ENCODE results near the gene ZNF391.
"Not testable (repeated sequence)": the region's sequence is repeated elsewhere in the genome, so short reads cannot be mapped to it uniquely, and the experiment has no call there.

ZNF391 gene

DNA sequence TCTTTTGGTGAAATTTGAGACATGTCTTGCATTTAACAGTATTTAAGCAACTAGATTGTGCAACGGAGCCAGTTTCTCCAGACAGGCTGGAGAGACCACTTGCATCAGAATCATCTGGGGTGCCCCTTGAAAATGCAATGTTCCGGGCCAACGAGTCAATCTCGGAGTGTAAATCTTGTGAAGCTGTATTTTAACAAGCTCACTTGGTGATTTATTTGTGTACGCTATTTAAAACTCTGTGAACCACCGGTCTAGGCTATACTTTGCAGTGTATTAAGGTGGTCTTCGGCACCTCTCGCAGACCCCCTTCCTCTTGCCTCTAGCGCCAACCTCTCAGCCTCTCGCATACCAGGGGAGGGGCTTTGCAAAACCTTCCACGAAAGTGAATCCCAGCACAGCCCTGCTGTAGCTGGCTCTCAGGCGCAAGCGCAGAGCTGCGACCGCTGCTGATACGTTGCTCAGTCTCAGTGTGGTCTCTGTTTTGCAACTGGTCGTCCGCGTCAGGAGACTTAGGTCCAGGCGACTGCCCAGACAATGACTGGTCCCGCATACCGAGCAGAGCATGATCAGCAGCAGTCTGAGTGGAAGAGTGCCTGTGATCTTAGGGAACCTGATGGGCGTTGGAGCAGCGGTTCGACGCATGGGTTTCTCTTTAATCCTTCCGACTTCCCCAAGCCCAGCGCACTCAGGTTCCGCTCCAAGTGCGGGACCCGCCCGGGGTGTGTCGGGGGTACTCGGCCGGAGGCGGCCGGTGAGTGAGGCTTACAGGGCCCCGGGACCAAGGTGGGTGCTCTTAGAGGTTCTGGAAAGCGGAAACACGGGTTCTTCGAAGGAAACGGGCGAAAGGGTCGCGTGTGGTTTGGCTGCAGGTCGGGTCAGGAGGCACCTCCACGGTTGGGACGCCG lies at the start of gene ZNF391:
Gene ZNF391 (plus strand): TSS at position 467 of the 905 bp plus-strand sequence. CDS start 11,612 bp downstream, outside the sequence.
- DNase-seq, result peak; percentile 22

DNA sequence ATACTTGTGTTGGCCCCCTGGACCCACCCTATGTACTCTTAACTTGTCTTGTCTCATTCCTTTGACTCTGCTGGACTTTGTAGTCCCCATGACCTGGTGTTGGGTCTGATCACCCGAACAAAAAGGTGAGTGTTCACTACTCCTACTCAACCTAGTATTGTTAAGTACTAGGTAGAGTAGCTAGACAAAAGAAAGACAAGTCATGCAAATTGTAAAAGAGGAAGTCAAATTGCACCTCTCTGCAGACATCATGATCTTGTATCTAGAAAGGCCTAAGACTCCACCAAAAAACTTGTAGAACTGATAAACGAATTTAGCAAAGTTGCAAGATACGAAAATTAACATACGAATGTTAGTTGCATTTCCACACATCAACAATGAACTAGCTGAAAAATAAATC lies 35.7 kb upstream of the ZNF391 start:
- no peak for DNase-seq

- no peak for DNase-seq
Observed at GRCh38 chr6:27358786-27359185, 29.8 kb upstream of the ZNF391 start.

- DNase-seq, result no peak
Observed at GRCh38 chr6:27359231-27359630, 29.3 kb upstream of the ZNF391 start.

DNA sequence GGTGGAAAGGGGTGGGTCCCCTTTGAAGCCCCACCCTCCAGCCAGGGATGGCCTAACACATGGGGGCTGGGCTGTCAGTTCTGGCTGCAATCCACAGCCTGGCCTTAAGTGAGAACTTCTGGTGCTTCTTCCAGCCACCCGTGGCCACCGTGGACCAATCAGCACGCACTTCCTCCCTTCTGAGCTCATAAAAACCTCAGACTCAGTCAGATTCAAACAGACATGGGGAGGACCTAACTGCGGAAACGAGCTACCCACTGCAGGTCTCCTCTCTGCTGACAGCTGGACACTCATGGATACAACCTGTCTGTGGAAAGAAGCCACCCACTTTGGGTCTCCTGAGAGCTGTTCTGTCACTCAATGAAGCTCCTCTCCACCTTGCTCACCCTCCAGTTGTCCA lies 20.4 kb upstream of the ZNF391 start:
- no peak for DNase-seq

DNA sequence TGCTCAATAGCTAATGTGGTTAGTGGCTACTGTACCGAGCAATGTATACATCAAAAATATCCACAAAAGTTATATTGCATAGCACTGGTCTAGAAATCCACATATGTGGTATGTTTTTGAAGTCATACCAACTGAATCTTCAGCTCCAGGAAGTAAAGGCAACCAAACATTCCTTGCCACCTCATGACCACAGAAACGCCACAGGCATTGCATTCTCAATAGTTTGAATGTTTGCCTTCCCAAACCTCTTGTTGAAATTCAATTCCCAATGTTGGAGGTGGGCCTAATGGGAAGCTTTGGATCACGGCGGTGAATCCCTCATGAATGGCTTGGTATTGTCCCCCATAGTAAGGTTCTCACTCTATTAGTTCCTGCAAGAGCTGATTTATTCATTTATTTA lies 18.2 kb upstream of the ZNF391 start:
- DNase-seq, result no peak

- DNase-seq, result no peak
Observed at GRCh38 chr6:27374824-27375612, 13.5 kb upstream of the ZNF391 start.

DNA sequence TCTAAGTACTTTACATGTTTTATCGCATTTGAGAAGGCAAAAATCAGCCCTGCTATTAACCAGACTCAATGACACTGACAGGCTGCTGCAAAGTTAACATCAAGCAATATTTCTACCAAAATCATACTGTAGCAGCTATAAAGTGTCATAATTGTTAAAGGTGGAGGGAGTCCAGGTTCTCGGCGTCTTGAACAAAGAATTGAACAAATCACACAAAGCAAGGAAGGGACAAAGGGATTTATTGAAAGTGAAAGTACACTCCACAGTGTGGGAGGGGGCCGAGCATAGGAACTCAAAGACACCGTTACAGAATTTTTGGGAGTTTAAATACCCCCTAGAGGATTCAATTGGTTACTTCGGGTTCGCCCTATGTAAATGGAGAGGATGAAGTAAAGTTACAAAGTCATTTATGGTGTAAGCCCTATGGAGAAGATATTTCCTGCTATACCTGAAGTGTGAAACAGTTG lies 12.9 kb upstream of the ZNF391 start:
- no peak for DNase-seq

DNA sequence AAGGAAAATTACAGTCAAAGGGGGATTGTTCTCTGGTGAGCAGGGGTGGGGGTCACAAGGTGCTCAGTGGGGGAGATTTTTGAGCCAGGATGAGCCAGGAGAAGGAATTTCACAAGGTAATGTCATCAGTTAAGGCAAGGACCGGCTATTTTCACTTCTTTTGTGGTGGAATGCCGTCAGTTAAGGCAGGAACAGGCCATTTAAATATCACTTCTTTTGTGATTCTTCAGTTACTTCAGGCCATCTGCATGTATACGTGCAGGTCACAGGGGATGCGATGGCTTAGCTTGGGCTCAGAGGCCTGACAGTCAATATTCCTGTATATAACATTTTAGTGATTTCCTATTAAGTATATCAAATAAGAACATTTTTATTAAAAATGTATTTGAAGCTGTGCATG lies 10.2 kb upstream of the ZNF391 start:
- not testable (repeated sequence) for DNase-seq

DNA sequence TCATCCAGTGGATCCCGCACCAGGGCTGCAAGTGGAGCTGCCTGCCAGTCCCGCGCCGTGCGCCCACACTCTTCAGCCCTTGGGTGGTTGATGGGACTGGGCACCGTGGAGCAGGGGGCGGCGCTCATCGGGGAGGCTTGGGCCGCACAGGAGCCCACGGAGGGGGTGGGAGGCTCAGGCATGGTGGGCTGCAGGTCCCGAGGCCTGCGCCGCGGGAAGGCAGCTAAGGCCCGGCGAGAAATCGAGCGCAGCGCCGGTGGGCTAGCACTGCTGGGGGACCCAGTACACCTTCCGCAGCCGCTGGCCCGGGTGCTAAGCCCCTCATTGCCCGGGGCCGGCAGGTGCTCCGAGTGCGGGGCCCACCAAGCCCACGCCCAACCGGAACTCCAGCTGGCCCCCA lies 7.6 kb upstream of the ZNF391 start:
- not testable (repeated sequence) for DNase-seq

- DNase-seq, result no peak
Observed at GRCh38 chr6:27383011-27383410, 5.5 kb upstream of the ZNF391 start.

- DNase-seq, result no peak
Observed at GRCh38 chr6:27383481-27383880, 5.1 kb upstream of the ZNF391 start.

- DNase-seq, result no peak
Observed at GRCh38 chr6:27392623-27393022, 4.1 kb downstream of the ZNF391 start.

GRCh38 chr6:27394073-27394472 lies 5.5 kb downstream of the ZNF391 start:
- no peak for DNase-seq

DNA sequence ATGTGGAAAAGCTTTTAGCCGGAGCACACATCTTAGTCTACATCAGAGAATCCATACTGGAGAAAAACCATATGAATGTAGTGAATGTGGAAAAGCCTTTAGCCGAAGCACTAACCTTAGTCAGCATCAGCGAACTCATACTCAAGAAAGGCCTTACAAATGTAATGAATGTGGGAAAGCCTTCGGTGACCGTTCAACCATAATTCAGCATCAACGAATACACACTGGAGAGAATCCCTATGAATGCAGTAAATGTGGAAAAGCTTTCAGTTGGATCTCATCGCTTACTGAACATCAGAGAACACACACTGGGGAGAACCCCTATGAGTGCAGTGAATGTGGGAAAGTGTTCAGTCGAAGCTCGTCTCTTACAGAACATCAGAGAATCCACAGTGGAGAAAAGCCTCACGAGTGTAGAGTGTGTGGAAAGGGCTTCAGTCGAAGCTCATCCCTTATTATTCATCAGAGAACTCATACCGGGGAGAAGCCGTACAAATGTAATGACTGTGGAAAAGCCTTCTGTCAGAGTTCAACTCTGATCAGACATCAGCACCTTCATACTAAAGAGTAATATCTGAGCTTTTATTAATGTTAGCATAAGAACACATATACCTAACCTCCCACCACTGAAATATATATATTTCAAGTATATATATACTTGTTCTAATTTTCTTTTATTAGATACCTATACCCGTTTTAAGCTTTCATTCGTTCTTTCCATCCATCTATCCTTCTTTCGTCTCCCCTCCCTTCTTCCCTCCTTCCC lies 12.5 kb downstream of the ZNF391 start:
- no peak for DNase-seq

GRCh38 chr6:27406085-27406484 lies 17.5 kb downstream of the ZNF391 start:
- DNase-seq, result no peak

DNA sequence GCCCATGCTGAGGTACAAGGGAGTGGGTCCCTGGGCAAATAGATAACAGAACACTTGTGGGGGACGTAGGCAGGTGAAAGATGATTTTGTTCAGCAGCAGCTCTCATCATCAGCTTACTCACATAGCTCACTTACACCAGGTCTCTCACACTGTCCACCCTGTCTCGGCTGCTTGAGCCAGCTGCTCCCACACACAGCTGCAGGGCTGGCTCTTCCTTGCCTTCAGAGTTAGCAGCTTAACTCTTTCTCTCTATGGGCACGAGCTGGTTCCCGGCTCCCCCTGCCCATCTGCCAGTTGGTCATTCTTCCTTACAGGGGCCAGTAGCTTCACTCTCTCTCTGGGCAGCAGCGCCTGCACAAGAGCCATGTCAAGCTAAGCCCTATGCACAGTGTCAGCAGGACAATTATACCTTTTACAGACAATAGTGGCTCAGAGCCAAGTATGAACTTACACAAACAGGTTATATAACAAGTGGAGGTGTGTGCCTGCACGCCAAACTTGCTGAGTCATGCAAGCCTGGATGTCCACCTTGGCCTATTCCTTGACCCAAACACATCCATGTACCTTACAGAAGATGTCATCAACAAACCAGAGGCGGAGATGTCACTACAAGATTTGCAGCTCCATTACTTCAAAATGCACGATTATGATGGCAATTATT lies 18.7 kb downstream of the ZNF391 start:
- no peak for DNase-seq

DNA sequence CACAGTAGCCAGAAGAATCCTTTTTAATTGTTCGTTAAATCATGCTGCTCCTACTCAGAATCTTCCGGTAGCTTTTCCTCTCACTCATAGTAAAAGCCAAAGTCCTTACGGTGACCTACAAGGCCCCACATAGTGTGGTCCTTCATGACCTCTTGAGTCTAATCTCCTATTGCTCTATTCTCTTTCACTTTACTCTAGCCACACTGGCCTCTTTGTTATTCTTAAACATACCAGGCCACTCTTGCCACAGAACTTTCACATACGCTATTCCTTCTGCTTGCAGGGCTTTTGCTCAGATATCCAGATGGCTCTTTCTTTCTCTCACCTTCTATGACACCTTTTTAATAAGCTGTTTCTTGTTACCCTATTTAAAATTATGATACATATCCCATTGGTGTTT lies 25.7 kb downstream of the ZNF391 start:
- DNase-seq, result no peak

- DNase-seq, result no peak
Observed at GRCh38 chr6:27414996-27415395, 26.4 kb downstream of the ZNF391 start.

GRCh38 chr6:27415898-27416297 lies 27.3 kb downstream of the ZNF391 start:
- DNase-seq, result no peak

DNA sequence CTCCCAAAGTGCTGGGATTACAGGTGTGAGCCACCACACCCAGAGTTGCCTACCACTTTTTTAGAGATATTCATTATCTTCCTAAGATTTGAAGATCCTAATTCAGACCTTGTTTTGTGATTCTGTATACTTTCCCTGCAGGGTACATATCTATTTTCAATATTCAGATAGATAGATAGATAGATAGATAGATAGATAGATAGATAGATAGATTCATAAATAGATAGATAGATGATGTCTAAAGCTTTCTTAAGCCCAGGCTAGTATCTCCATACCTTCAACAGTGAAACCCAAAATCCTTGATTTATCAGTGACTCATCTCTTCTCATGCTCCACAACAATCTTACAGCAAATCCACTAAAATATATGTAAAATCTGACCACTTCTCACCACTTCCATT lies 30.8 kb downstream of the ZNF391 start:
- DNase-seq, result no peak

DNA sequence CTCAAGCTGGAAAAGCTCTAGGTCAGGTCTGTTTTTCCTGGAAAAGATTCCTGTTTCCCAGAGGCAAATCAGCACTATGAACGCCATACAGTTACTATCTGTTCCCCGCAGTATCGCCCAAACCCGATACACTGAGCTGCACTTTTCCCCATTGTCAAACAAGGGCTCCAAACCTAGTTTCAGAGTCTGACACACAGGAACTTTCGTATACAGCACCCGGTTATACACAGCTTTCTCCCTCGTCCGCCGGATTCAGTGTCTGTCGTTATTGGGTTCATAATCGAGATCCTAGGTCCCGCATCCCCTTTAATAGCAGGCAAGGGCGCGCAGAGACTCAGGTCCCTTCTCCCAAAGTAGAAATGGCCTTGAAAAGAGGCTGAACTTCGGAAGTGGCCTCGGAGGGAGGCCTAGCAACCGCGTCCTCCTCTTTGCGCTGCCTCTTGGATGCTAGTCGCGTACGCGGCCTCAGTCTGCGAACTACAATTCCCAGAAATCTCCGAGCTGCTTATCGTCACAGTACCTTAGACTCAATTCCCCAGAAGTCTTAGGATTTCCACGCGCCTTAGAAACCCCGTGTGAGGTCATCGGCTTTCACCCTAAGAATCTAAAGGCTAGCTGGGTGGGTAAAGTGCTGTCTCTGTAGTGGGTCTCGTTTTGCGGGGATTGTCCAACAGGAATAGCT lies 34.2 kb downstream of the ZNF391 start:
- no peak for DNase-seq
